K562 (cell line): ENCODE data around the gene CLCN1. TPM values are rescaled to one million over a fixed set of nuclear protein-coding genes. Genes with fewer than 3 reads are reported as not detected.
A peak's percentile ranks its signal among the peaks of the same experiment; 100 is the strongest.

Experiments used
- E2F6 ChIP-seq, 2 experiments: IDR thresholded peaks; 2 replicates each; pipeline ENCODE4 v1.6.1; 2011; ENCODE audit warnings: borderline replicate concordance in 1 of 2, control low read depth in 1 of 2, low read depth in 1 of 2, low read length in 1 of 2, mild to moderate bottlenecking in 1 of 2, mixed read lengths in 1 of 2, moderate library complexity in 1 of 2; ENCODE audit not compliant: insufficient read depth in 1 of 2, insufficient read length in 1 of 2, poor library complexity in 1 of 2, severe bottlenecking in 1 of 2; ENCODE audit errors: extremely low read depth in 1 of 2
- GABPB1 ChIP-seq: sonication (generic); formaldehyde crosslinking; IDR thresholded peaks from 2 replicates; pipeline ENCODE4 v1.8.0; 2022; ENCODE audit warnings: mild to moderate bottlenecking, missing genetic modification reagents
- KDM1A ChIP-seq, 2 experiments: fragments of 450-650 bp; IDR thresholded peaks; 2 replicates each; pipeline ENCODE4 v1.6.1; 2016; ENCODE audit warnings: mild to moderate bottlenecking in 2 of 2
- LCOR ChIP-seq: sonication (generic); formaldehyde crosslinking; IDR thresholded peaks from 2 replicates; pipeline ENCODE4 v1.8.0; 2022; ENCODE audit warnings: mild to moderate bottlenecking, missing genetic modification reagents
- MCM7 ChIP-seq, 2 experiments: fragments of 450-650 bp; IDR thresholded peaks; 2 replicates each; pipeline ENCODE4 v1.6.1; 2016 to 2018
- MTF1 ChIP-seq: fragments of 250-450 bp; sonication (Bioruptor Pico); IDR thresholded peaks from 2 replicates; pipeline ENCODE4 v1.9.0; 2021; ENCODE audit warnings: moderate library complexity, mild to moderate bottlenecking, inconsistent platforms, borderline replicate concordance
- OTX1 ChIP-seq: fragments of 450-650 bp; formaldehyde crosslinking; IDR thresholded peaks from 2 replicates; pipeline ENCODE4 v1.4.0; 2022; ENCODE audit warnings: mild to moderate bottlenecking
- PML ChIP-seq: IDR thresholded peaks from 2 replicates; pipeline ENCODE4 v1.6.1; 2012; ENCODE audit warnings: low read length, inconsistent platforms
- POLR2AphosphoS5 ChIP-seq: IDR thresholded peaks from 2 replicates; pipeline ENCODE4 v1.6.1; 2011; ENCODE audit warnings: mild to moderate bottlenecking, low read depth, low read length, moderate library complexity; ENCODE audit not compliant: control insufficient read depth, insufficient read depth
- SMAD3 ChIP-seq: fragments of 450-650 bp; formaldehyde crosslinking; conservative IDR thresholded peaks from 2 replicates; pipeline ENCODE4 v1.4.0; 2020; ENCODE audit warnings: mild to moderate bottlenecking
- SMARCA5 ChIP-seq: fragments of 450-650 bp; IDR thresholded peaks from 2 replicates; pipeline ENCODE4 v1.6.1; 2016
- SNRNP70 ChIP-seq: fragments of 200-400 bp; formaldehyde crosslinking; optimal IDR thresholded peaks from 2 replicates; pipeline ENCODE3; 2017; ENCODE audit warnings: low read depth, low read length
- STAT5A ChIP-seq: IDR thresholded peaks from 2 replicates; pipeline ENCODE4 v1.6.1; 2012; ENCODE audit warnings: low read length, inconsistent platforms, borderline replicate concordance
- TRIM24 ChIP-seq, 2 experiments: fragments of 450-650 bp; IDR thresholded peaks; 2 replicates each; pipeline ENCODE4 v1.6.1; 2016
- YBX1 ChIP-seq: fragments of 450-650 bp; IDR thresholded peaks from 2 replicates; pipeline ENCODE4 v1.7.1; 2016; ENCODE audit warnings: mild to moderate bottlenecking
- ZBED1 ChIP-seq: IDR thresholded peaks from 2 replicates; pipeline ENCODE4 v1.6.1; 2014
- ZNF407 ChIP-seq: fragments of 450-650 bp; IDR thresholded peaks from 2 replicates; pipeline ENCODE4 v1.6.1; 2016; ENCODE audit warnings: low read depth
- polyA plus RNA-seq, 8 experiments: library from polyadenylated mRNA; depleted of rRNA in 4 of 8; stranded (reverse) in 5 of 8; unstranded in 3 of 8; fragments of >200 nt; fragmentation: Nextera tagmentation in 2 of 8; fragmentation: Illumina TruSeq in 1 of 8; extraction: Ambion mirVana in 2 of 8; extraction: Trizol in 1 of 8; gene quantifications; 2 replicates each; pipeline versions ENCODE4 v1.2.1 to v1.2.3, GENCODE V29; 2011 to 2014; ENCODE audit warnings: inconsistent platforms in 1 of 8, missing spikeins in 1 of 8
- total RNA-seq, 7 experiments: library from RNA; depleted of rRNA in 6 of 7; stranded (reverse); fragments of >200 nt in 6 of 7; fragmentation: Illumina TruSeq in 2 of 7; extraction: Trizol in 2 of 7; gene quantifications; 2 replicates each; pipeline versions ENCODE4 v1.2.1 to v1.2.3, GENCODE V29; 2011 to 2021; ENCODE audit warnings: low replicate concordance in 1 of 7
- TF ChIP-seq, protein P1 (sequence below): sonication (generic); formaldehyde crosslinking; IDR thresholded peaks from 2 replicates; pipeline ENCODE4 v1.8.1; 2023; ENCODE audit warnings: mild to moderate bottlenecking, missing genetic modification reagents, moderate library complexity

CLCN1 gene
- total and polyA plus RNA-seq, 9 of the 15 experiments (the other 6 are each of a cell fraction or from before 2014, with no cell fraction given) = 0.01 to 0.11 (median 0.04) TPM; not detected in 4

DNA sequence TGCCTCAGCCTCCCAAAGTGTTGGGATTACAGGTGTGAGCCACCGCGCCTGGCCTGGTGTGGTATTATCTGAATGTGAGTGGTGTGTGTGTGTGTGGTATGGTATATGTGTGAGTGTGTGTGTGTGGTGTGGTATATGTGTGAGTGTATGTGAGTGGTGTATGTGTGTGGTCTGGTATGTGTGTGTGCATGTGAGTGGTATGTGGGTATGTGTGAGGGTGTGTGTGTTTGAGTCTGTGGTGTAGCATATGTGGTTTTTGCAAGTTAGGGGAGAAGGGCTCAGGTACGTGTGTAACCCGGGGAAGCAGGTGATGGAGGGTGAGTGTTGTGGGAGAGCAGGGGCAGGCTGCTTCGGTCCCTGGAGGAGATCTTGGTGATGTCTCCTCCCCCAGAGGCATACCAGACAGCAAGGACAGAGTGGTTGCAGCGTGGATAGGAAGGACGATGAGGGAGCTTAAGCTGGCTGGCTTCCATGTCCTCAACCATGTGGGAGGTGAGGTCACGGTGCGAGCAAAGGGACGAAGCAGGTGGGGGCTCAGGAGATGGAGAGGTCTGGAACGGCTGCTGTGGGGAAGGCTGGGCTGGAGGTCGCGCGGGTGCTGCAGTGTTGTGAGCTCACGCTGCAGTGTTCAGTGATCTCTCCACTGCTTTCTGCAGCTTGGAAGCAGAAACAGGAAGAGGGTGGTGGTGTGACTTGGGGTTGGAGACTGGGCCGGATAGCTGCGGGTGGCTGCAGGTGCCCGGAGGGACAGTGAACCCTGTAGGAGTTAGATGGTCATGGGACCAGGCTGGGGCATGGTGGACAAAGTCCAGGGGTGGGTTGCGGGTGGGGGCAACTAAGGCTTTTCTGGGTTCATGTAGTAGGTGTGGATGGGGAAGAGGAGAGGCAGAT lies 70.2 kb downstream of the CLCN1 start (continued):
- TF ChIP-seq GABPB1 (peak; percentile 34; the same call in 1 of the 2 replicates), YBX1 (peak; percentile 74; the same call in 1 of the 2 replicates), POLR2AphosphoS5 (0 out of 2 replicates have a peak, but pooled peaks have one; percentile 16), SMAD3 (CRISPR knock-in tag) (no peak), MCM7 (IDR thresholded peaks at IDR 0.05) (0 out of 4 replicates have a peak, but pooled peaks of 1 of the 2 experiments have one; percentile 24), OTX1 (peak; percentile 95), ZBED1 (no peak), TRIM24 (IDR thresholded peaks at IDR 0.05) (peak in 1 of 2 experiments; percentile 36; a peak in 1 of 4 replicates), PML (peak; percentile 31; the same call in 1 of the 2 replicates), LCOR (CRISPR knock-in tag) (no peak), SMARCA5 (peak; percentile 76; the same call in 1 of the 2 replicates), STAT5A (peak; percentile 77), ZNF407 (0 out of 2 replicates have a peak, but pooled peaks have one; percentile 18), E2F6 (IDR thresholded peaks at IDR 0.05; ENCODE audit: borderline replicate concordance in 1 of 2, extremely low read depth in 1 of 2, insufficient read depth in 1 of 2, insufficient read length in 1 of 2, low read depth in 1 of 2, low read length in 1 of 2, poor library complexity in 1 of 2, severe bottlenecking in 1 of 2) (no peak), SNRNP70 (no peak), KDM1A (IDR thresholded peaks at IDR 0.05) (0 out of 4 replicates have a peak, but pooled peaks of 1 of the 2 experiments have one; percentile 7), MTF1 (no peak)
- TF ChIP-seq, protein P1, sequence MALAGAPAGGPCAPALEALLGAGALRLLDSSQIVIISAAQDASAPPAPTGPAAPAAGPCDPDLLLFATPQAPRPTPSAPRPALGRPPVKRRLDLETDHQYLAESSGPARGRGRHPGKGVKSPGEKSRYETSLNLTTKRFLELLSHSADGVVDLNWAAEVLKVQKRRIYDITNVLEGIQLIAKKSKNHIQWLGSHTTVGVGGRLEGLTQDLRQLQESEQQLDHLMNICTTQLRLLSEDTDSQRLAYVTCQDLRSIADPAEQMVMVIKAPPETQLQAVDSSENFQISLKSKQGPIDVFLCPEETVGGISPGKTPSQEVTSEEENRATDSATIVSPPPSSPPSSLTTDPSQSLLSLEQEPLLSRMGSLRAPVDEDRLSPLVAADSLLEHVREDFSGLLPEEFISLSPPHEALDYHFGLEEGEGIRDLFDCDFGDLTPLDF (CRISPR knock-in tag) = no peak
